ENCODE measurements around the gene SGIP1. TPM values are rescaled to one million over a fixed set of nuclear protein-coding genes. Genes with fewer than 3 reads are reported as not detected.

The SGIP1 gene
- total and polyA plus RNA-seq, 2 of the 8 experiments (the other 6 are each of a cell fraction or from before 2014, with no cell fraction given): 1.4 to 2.1 TPM

DNA sequence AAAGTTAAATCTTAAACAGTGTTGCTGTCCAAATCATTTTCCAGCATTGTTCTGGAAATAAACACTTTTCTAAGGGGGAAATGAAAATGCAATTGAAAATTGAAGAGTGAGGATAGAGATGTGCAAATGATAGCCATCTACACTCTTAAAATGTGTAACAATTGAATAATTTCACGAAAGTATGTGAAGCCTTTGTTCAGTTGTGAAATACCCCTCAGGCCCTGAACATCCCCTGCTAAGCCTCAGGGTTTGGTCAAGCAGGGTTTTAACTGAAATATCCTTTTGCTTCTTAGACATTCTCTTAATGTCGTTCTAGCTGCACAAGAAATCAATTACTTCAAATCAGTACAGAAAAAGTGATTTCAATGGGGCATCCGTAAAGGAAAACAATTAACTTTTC lies 152.5 kb downstream of the SGIP1 start:
- Histone ChIP-seq H3K79me2 (ENCODE audit: control insufficient read depth in 1 of 2, insufficient read depth in 2 of 2, low read length in 2 of 2) (no peaks in the 10 kb centered on the region), H3K79me1 (ENCODE audit: low read depth, low read length) (no peaks in the 10 kb centered on the region), H3K9me3 (ENCODE audit: insufficient read depth in 2 of 2, low read depth in 1 of 2, low read length in 1 of 2) (no peaks in the 10 kb centered on the region), H2BK12ac (ENCODE audit: low read depth, low read length) (no peak overlapping the region), H4K8ac (ENCODE audit: extremely low read depth, insufficient read depth, low read length) (no peak overlapping the region), H3K23me2 (ENCODE audit: low read depth, low read length) (no peaks in the 10 kb centered on the region), H4K91ac (replicated peaks; ENCODE audit: insufficient read length, low read length) (no peak overlapping the region), H2BK120ac (replicated peaks; ENCODE audit: low read depth, low read length) (no peak overlapping the region), H4K20me1 (replicated peaks in 1 of 2; ENCODE audit: control insufficient read depth in 1 of 2, insufficient read depth in 2 of 2, low read length in 2 of 2) (no peaks in the 10 kb centered on the region), H3K27ac (ENCODE audit: low read depth, low read length) (no peak overlapping the region), H4K5ac (ENCODE audit: insufficient read length, low read depth, low read length) (no peak overlapping the region), H3K4me3 (ENCODE audit: extremely low read depth in 1 of 4, insufficient read depth in 2 of 4, low read depth in 3 of 4, low read length in 4 of 4) (no peak overlapping the region), H3K56ac (replicated peaks; ENCODE audit: insufficient read length, low read depth, low read length) (no peak overlapping the region), H2BK15ac (ENCODE audit: low read length) (no peak overlapping the region), H3K14ac (ENCODE audit: insufficient read length) (no peak overlapping the region), H3K4me1 (replicated peaks in 1 of 4; ENCODE audit: control insufficient read depth in 3 of 4, insufficient read depth in 4 of 4, low read length in 3 of 4) (peaks cover 0 to 2% (median 0%) of the 10 kb centered on the region in 4 experiments; a peak in 1 of 7 replicates), H3K4ac (replicated peaks; ENCODE audit: insufficient read length, low read depth, low read length) (no peak overlapping the region), H3K4me2 (ENCODE audit: insufficient read depth in 1 of 2, low read depth in 2 of 2, low read length in 2 of 2) (no peak overlapping the region), H2AK5ac (ENCODE audit: low read depth, low read length) (no peak overlapping the region), H2AFZ (ENCODE audit: low read length) (no peak overlapping the region), H2BK20ac (ENCODE audit: low read length) (no peak overlapping the region), H3K27me3 (replicated peaks in 1 of 4; ENCODE audit: control insufficient read depth in 3 of 4, extremely low read depth in 1 of 4, insufficient read depth in 3 of 4, low read length in 3 of 4) (no peaks in the 10 kb centered on the region), H3K23ac (ENCODE audit: insufficient read length) (no peak overlapping the region), H3K18ac (ENCODE audit: extremely low read depth, low read length) (no peak overlapping the region), H3K9ac (replicated peaks in 1 of 4; ENCODE audit: extremely low read depth in 1 of 4, low read depth in 3 of 4, low read length in 3 of 4) (no peak overlapping the region), H3K36me3 (ENCODE audit: control insufficient read depth in 2 of 4, insufficient read depth in 4 of 4, low read length in 3 of 4) (no peaks in the 10 kb centered on the region), H2BK5ac (ENCODE audit: low read depth, low read length) (no peak overlapping the region)
- POLR2A ChIA-PET (ENCODE audit: partially characterized antibody): no interaction called here
- CTCF ChIA-PET (ENCODE audit: partially characterized antibody): interaction anchor here (1.4 kb wide), 1 partner anchor 8 kb away, joined by 3 read pairs; no protein-coding TSS in a partner anchor
- DNase-seq (ENCODE audit: low read depth in 1 of 2, low spot score in 2 of 2) (no peak), FAIRE-seq (no peak)
- 86% methylated on average over 3 of the region's 3 CpGs; no CpG with 5 or more reads in 1 of the 2 experiments for WGBS, 2 experiments (ENCODE audit: extremely low coverage in 1 of 2, insufficient coverage in 1 of 2, insufficient read length in 1 of 2, insufficient replicate concordance in 2 of 2, low coverage in 1 of 2, low lambda C conversion rate in 2 of 2, missing lambda C conversion rate in 1 of 2)
- TF ChIP-seq CHD1 (IDR thresholded peaks at IDR 0.05; ENCODE audit: low read depth, low read length): no peak
- TF ChIP-seq KDM5A (IDR thresholded peaks at IDR 0.05; ENCODE audit: low read length): no peak
- TF ChIP-seq NRF1 (IDR thresholded peaks at IDR 0.05; ENCODE audit: low read depth, low read length): no peak
